Bronchus fibroblast of lung (primary cell): ENCODE measurements around the gene LGR5. TPM values are rescaled to one million over a fixed set of nuclear protein-coding genes. Genes with fewer than 3 reads are reported as not detected.

Source experiments
- total RNA-seq: library from RNA; depleted of rRNA; stranded (reverse); fragments of >200 nt; gene quantifications from 2 replicates; pipeline ENCODE4 v1.2.3, GENCODE V29; 2015

LGR5 gene
- under 0.01 TPM in 1 of 2 replicates, not detected in the other for total RNA-seq

GRCh38 chr12:71439613-71440344 lies at the start of gene LGR5:
Gene LGR5, plus strand, starts transcription at chr12:71439798. Its CDS starts 283 bp downstream, at chr12:71440081.

Other genes starting within 250 kb of the LGR5 start
- 6.2 and 7.6 TPM in 2 replicates for gene ZFC3H1, start 224.1 kb downstream of the LGR5 start, total RNA-seq
- 4.0 and 5.6 TPM in 2 replicates for gene THAP2, start 224.5 kb downstream of the LGR5 start, total RNA-seq
- 13.7 and 17.0 TPM in 2 replicates for gene TMEM19, start 246.3 kb downstream of the LGR5 start, total RNA-seq